Activated CD8-positive, alpha-beta memory T cell treated with anti-CD3 and anti-CD28 coated beads, Interleukin-2, amount 50 U/mL, for 4 hours (primary cell): ENCODE results near the gene MCRIP2.

Source experiments
- DNase-seq: peaks from one replicate; pipeline ENCODE4 v3.0.0-alpha.2; 2020

The MCRIP2 gene

DNA sequence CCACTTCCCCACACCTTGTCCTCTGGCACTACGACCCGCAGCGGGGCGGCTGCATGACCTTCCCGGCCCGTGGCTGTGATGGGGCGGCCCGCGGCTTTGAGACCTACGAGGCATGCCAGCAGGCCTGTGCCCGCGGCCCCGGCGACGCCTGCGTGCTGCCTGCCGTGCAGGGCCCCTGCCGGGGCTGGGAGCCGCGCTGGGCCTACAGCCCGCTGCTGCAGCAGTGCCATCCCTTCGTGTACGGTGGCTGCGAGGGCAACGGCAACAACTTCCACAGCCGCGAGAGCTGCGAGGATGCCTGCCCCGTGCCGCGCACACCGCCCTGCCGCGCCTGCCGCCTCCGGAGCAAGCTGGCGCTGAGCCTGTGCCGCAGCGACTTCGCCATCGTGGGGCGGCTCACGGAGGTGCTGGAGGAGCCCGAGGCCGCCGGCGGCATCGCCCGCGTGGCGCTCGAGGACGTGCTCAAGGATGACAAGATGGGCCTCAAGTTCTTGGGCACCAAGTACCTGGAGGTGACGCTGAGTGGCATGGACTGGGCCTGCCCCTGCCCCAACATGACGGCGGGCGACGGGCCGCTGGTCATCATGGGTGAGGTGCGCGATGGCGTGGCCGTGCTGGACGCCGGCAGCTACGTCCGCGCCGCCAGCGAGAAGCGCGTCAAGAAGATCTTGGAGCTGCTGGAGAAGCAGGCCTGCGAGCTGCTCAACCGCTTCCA lies 8.1 kb upstream of the MCRIP2 start:
- DNase-seq: no peak

DNA sequence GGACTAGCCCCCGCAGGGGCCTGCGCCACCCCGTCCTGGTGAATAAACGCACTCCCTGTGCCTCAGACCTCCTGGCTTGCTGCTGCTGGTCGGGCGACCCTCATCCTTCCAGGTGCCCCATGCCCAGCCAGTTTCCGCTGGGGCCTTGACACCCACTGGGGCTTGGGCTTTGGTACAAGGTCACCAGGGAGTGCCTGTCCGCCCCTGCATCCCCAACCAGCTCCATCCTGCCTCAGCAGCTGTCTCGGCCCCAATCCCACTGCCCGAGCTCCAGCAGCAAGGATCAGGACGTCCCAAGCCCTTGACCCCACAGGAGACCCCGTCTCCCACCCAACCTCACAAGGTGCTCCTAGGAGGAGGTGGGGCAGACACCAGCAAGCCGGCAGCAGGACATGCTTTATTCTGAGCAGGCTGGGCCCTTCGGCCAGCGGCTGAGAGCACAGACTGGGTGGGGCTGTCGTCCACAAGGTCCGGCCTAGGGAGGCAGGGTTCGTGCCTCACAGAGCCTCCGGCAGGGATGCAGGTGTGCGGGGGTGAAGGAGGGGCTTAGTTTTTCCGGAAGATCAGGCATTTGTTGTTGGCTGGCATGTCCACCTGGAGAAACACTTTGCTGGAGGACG lies 7.5 kb upstream of the MCRIP2 start:
- no peak for DNase-seq

DNA sequence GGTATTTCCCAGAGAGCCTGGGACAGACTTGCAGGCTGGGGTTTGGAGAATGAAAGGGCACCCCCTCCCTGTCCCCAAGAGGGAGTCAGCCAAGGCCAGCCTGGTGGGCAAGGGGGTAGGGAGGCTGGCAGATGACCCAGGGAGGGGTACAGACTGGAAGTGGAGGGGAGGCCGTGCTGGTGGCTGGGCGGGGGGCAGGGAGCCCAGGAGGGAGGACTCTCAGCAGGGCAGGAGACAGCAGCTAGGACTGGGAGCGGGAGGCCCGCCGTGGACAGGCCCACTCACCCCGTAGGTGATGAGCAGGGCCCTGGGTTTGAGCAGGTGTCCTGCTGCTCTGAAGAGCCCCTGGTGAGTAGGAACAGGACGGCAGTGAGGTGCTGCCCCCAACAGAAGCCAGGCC lies 6.6 kb upstream of the MCRIP2 start:
- DNase-seq: no peak

DNA sequence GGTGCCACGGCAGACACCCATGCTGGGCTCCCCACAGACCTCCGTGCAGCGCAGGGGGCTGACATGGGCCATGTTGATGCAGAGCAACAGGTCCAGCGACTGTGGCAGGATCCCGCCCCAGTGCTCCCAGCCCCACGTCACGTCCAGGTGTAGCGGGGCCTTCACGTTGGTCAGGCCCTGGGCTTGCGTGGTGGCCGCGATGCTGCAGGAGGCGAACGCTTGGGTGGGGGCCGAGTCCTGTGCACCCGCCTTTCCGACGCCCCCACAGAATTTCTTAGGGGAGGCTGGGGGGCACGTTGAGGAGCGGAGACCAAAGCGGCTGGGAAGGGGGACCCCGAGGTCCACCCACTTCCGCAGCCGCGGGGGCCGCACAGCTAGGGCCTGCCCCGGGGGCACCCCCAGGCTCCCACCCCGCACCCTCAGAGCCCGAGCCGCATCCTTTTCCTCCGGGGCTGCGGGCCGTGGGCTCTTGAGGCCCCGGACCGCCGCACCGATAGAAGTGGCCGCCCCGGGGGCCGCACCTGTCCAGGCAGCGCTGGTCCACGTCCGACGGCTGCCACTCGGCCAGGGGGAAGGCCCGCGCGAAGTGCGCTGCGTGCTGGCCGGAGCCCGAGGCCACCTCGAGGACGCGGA lies 5.9 kb upstream of the MCRIP2 start:
- DNase-seq: no peak

- peak; percentile 91 for DNase-seq
Observed at GRCh38 chr16:636206-637080, 5.2 kb upstream of the MCRIP2 start, which contains the start of gene METTL26. TSS of gene METTL26 (minus strand) at chr16:636305. CDS start at chr16:636290, 15 bp downstream.

DNA sequence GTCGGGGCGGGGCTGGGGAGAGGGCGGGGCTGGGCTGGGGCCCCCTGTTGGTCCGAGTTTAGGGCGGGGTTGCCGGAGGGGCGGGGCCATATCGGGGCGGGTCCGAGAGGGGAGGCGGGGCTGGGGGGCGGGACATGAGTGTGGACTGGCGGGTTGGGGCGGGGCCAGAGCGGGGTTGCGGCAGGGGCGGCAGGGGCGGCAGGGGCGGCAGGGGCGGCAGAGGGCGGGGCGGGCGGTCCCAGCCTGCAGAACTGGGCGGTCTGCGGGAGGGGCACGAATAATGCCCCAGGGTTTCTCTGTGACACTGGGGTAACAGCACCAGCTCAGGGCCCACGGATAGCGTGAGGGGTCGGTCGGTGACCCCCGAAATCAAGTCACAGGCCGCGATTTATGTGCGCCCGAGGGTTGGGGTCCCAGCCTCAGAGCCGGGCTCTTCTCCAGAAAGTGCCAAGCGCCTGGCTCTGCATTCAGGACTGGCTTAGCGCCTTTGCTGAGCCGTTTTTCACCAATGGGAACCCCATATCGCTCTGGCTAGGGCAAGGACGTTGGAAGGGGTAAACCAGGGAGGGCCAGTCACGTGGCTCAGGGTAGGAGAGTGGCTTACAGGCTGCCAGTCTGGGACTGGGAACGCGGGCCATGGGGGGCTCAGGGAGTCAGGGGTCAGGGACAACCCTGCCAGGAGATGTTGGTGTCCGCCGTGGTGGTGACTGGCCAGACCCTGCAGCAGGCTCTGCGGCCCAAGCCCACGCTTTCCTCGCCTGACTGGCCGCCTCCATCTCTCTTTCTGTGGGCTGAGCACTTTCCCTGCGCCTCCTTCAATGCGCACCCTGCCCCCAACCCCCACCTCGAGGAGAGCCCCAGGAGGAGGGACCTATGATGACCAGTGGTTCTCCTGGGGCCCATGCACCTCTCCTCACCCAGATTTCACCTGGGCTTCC lies 4.3 kb upstream of the MCRIP2 start:
- peak; percentile 83 for DNase-seq

DNA sequence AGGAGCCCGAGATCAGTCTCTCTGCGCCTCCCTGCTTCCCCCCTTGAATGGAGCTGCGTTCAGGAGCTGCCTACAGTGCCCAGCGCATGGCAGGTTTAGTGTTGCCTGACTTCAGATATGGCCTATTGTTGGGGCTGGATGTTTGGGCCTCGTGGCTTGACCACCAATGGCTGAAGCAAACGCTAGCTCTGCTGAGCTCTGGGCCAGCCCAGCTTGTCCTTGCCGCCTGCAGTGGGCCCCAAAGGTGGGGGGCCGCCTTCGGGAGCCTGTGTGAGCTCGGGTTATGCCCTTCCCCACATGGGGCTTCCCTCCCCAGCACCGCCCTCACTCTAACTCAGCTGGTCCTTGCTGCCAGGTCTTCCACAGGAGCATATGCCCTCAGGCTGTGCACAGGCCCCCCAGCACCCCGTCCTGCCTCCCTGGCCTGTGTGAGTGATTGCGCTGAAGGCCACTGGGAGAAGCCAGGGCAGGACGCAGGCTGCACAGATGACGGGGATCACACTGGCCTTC lies 3.5 kb upstream of the MCRIP2 start:
- no peak for DNase-seq

DNA sequence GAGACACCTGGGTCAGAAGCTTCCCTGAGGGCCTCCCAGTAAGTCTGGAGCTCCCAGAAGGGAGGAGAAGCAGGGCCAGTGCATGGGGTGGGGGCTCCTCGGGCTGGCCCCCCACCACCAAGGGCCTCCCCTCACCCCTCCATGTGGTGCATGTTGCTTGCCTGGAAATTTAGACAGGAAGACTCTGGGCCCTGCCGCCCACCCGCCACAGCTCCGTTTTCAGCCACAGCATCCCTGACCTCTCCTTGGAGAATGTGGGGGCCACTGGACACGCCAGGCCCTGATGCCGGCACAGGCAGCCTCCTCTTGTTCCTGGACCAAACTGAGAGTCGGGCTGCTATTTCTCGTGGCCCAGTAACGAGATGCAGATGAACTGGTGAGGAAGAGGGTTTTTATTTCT lies 2.8 kb upstream of the MCRIP2 start:
- DNase-seq: no peak

GRCh38 chr16:640614-641013 lies 1.0 kb upstream of the MCRIP2 start:
- DNase-seq: no peak

DNA sequence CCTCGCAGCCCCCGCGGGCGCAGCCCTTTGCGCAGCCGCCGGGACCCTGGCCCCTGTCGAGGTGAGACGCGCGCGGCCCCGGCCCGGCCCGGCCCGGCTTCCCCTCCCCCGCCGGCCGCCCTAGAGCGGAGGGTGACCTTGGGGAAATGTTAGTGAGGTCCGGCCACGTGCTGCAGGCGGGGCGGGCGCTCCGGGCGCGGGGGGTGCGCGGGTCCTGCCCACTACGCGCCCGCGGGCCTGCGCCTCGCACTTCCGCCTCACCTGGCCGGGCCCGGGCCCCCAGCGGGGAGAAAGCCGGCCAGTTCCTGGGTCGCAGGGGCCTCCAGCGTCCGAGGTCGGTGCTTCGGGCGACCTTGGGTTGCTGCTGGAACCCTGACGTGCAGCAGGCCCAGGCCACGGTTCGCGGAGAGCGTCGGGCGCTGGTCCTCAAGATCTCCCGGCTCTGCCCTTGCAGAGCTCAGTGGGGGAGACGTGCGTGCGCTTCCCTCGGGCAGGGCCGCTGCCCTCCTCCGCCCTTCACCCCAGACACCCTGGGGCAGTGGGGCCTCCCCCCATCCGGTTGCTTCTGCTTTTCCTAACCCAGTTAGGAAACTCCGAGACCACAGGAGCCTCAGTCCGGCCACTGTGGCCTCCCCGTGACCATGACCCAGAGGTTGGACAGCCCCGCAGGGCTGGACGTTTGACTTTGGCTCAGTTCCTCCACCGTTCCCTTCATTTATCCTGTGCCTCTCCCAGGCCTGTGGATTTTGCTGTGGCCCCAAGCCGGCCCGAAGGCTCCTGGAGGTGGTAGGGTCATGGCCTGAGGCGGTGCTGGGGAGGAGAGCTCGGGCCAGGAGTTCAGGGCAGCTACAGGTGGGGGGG lies 791 bp downstream of the MCRIP2 start:
- peak; percentile 39 for DNase-seq

- DNase-seq: no peak
Observed at GRCh38 chr16:643050-643368, 1.4 kb downstream of the MCRIP2 start.

DNA sequence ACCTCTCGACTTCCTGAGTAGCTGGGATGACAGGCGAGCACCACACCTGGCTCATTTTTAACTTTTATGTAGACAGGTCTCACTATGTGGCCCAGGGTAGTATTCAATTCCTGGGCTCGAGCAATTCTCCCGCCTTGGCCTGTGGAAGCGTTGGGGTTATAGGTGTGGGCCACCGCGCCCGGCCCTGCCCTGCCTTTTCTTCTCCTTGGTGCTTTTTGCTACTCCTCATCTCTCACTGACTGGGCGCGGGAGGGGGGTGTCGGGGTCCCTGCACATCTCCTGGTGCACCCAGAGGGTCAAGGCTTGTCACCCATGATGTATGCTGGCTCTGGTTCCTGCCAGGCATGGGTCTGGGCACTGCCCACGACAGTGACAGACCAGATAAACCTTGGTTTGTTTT lies 2.9 kb downstream of the MCRIP2 start:
- DNase-seq: no peak

- no peak for DNase-seq
Observed at GRCh38 chr16:645852-646678, 4.4 kb downstream of the MCRIP2 start.

DNA sequence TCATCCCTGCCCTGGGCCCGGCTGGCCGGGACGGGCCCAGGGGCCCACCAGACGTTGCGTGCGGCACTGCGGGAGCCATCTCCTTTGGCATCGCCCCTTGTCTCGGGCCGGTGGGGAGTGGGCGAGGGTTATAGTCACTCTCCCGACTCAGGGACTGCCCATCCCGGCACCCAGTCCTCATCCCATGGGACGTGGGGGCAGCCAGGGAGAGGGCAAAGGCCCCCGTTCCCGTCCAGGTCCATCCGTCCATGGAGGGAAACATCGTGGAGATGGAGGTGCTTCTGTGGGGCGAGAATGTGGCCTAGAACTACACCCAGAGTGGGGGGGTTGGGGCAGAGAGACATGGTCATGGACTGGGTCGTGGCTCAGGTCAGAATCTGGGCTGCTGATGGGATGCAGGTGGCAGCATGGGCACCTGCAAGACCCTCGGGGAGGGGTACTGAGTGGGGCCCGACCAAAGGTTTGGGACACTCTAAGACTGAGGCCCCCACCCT lies 5.1 kb downstream of the MCRIP2 start:
- no peak for DNase-seq

- no peak for DNase-seq
Observed at GRCh38 chr16:647173-647902, 5.7 kb downstream of the MCRIP2 start.

GRCh38 chr16:648071-648780 lies 6.6 kb downstream of the MCRIP2 start:
- peak; percentile 34 for DNase-seq

- DNase-seq: peak; percentile 94
Observed at GRCh38 chr16:648781-649589, 7.4 kb downstream of the MCRIP2 start, which contains the start of gene WDR90. TSS of gene WDR90 (plus strand) at chr16:649365. CDS start at chr16:649417, 52 bp downstream.
